K562 (cell line): ENCODE data around the gene KDM4C.

ENCODE experiments used
- CTCF ChIP-seq, 3 experiments: IDR thresholded peaks in 2 of 3; conservative IDR thresholded peaks in 1 of 3; 2 replicates each; pipeline ENCODE4 v1.5.1; 2011 to 2012; ENCODE audit warnings: low read length in 3 of 3, mild to moderate bottlenecking in 3 of 3, control low read depth in 2 of 3, improper control_type of control experiment in 1 of 3, inconsistent platforms in 1 of 3, low read depth in 1 of 3, mixed read lengths in 1 of 3, moderate library complexity in 1 of 3; ENCODE audit not compliant: insufficient read depth in 2 of 3
- ELF1 ChIP-seq: fragments of 200-800 bp; sonication (Bioruptor generic); IDR thresholded peaks from 2 replicates; pipeline ENCODE4 v1.6.1; 2016; ENCODE audit warnings: missing genetic modification characterization, missing compliant biosample characterization
- STAT5A ChIP-seq: IDR thresholded peaks from 2 replicates; pipeline ENCODE4 v1.6.1; 2012; ENCODE audit warnings: low read length, inconsistent platforms, borderline replicate concordance

- TF ChIP-seq ELF1 (tag) (no peak), STAT5A (no peak), CTCF (IDR thresholded peaks at IDR 0.05 in 2 of 3, conservative IDR thresholded peaks at IDR 0.05 in 1 of 3; ENCODE audit: insufficient read depth in 2 of 3, low read depth in 1 of 3, low read length in 3 of 3) (no peak)
Observed at GRCh38 chr9:7123743-7124142, 366.0 kb downstream of the KDM4C start.
